OCI-LY7 (cell line): Measurements from ENCODE around the gene C5orf58. TPM values are rescaled to one million over a fixed set of nuclear protein-coding genes. Genes with fewer than 3 reads are reported as not detected.

Experiments used
- BruUV-seq: library from RNA; stranded (reverse); fragments of 400-500 nt; replicated peaks from 2 replicates; lab custom pipeline; 2021; lab: Mats Ljungman, UMichigan
- CTCF ChIA-PET: fragments of 300-600 bp; sonication (Branson Sonifier 250); formaldehyde crosslinking; loops from one replicate; lab custom pipeline; 2022; ENCODE audit warnings: antibody characterized with exemption; ENCODE audit not compliant: unreplicated experiment; lab: Charles Lee
- POLR2A ChIA-PET: fragments of 300-600 bp; sonication (Branson Sonifier 250); formaldehyde crosslinking; loops from one replicate; lab custom pipeline; 2022; ENCODE audit warnings: antibody characterized with exemption; lab: Charles Lee
- DNase-seq: peaks from one replicate; pipeline ENCODE4 v3.0.0-alpha.2; 2015; ENCODE audit warnings: low spot score
- H2AFZ ChIP-seq: fragments of 200-600 bp; sonication (generic), shearing (Covaris generic); 2 replicates; pipeline ENCODE4 v1.6.1; 2014; ENCODE audit warnings: mild to moderate bottlenecking, antibody characterized with exemption, low read length, moderate library complexity
- H3K27ac ChIP-seq: fragments of 200-600 bp; sonication (generic); 2 replicates; pipeline ENCODE4 v1.5.1; 2014; ENCODE audit warnings: mixed run types, low read depth, mild to moderate bottlenecking, moderate library complexity, low read length, inconsistent platforms; ENCODE audit not compliant: poor library complexity, severe bottlenecking
- H3K36me3 ChIP-seq: fragments of 200-600 bp; sonication (generic); 2 replicates; pipeline ENCODE4 v1.6.1; 2014; ENCODE audit warnings: mild to moderate bottlenecking, antibody characterized with exemption, low read length, moderate library complexity, mixed read lengths; ENCODE audit not compliant: insufficient read depth
- H3K4me1 ChIP-seq: fragments of 200-600 bp; sonication (generic); 2 replicates; pipeline ENCODE4 v1.5.1; 2014; ENCODE audit warnings: mild to moderate bottlenecking, low read length; ENCODE audit not compliant: insufficient read depth, poor library complexity, severe bottlenecking
- H3K4me2 ChIP-seq: fragments of 200-600 bp; sonication (generic); 2 replicates; pipeline ENCODE4 v1.6.1; 2014; ENCODE audit warnings: mild to moderate bottlenecking, low read length
- H3K4me3 ChIP-seq: fragments of 200-600 bp; sonication (generic); 2 replicates; pipeline ENCODE4 v1.5.1; 2014; ENCODE audit warnings: mild to moderate bottlenecking, low read depth, low read length; ENCODE audit not compliant: poor library complexity, severe bottlenecking
- H3K79me2 ChIP-seq: fragments of 200-600 bp; sonication (generic); 2 replicates; pipeline ENCODE4 v1.6.1; 2016; ENCODE audit warnings: low read depth, mild to moderate bottlenecking, low read length, moderate library complexity, mixed read lengths; ENCODE audit not compliant: insufficient read depth
- H3K9me2 ChIP-seq: fragments of 200-600 bp; sonication (generic); 2 replicates; pipeline ENCODE4 v1.6.1; 2016; ENCODE audit warnings: mild to moderate bottlenecking, low read length, mixed read lengths; ENCODE audit not compliant: insufficient read depth
- H3K9me3 ChIP-seq: fragments of 200-600 bp; sonication (generic); 2 replicates; pipeline ENCODE4 v1.6.1; 2014; ENCODE audit warnings: mild to moderate bottlenecking, mixed run types, low read length, mixed read lengths
- H4K20me1 ChIP-seq: fragments of 200-600 bp; sonication (generic); 2 replicates; pipeline ENCODE4 v1.6.1; 2014; ENCODE audit warnings: mild to moderate bottlenecking, antibody characterized with exemption, low read length, moderate library complexity, mixed read lengths; ENCODE audit not compliant: insufficient read depth
- CTCF ChIP-seq: fragments of 200-600 bp; sonication (generic); conservative IDR thresholded peaks from 2 replicates; pipeline ENCODE4 v1.5.1; 2014; ENCODE audit warnings: mild to moderate bottlenecking, antibody characterized with exemption, low read length, moderate library complexity, mixed read lengths
- EZH2phosphoT487 ChIP-seq: fragments of 200-600 bp; sonication (generic); IDR thresholded peaks from 2 replicates; pipeline ENCODE4 v1.6.1; 2018; ENCODE audit warnings: low read depth, borderline replicate concordance, mild to moderate bottlenecking, mixed run types, antibody characterized with exemption, low read length, moderate library complexity, mixed read lengths
- intact Hi-C: fragments of 100-400 bp; cut with micrococcal nuclease; formaldehyde crosslinking; loops from one replicate; pipeline ENCODE4 v1.10.0; 2022; ENCODE audit not compliant: unreplicated experiment
- total RNA-seq, 2 experiments: library from RNA; depleted of rRNA in 1 of 2; stranded (reverse); fragments of >200 nt in 1 of 2; shearing (Covaris generic) in 1 of 2; gene quantifications; 2 replicates each; pipeline ENCODE4 v1.2.3, GENCODE V29; 2014 to 2022

The C5orf58 gene
- total RNA-seq, 2 experiments from 2014 or later = not detected

DNA sequence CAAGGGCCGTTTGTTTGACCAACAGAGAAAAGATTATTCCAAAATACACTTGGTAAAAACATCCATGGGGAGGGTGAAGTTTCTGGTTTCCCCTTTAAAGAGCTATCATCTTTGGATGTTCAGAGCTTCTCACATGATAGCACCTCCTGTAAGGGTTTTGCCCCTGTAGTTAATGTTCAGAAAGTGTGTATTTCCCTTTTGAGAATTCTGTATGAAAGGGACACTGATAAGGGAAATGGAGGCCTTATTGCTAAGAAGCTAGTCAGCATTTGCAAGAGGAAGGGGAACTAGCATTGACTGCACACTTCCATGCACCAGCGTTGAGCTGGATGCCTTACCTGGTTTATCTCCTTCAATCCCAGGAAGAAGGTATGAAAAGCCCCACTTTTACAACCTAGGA is 31.5 kb upstream of the C5orf58 start:
- Histone ChIP-seq H3K9me2 (no peaks in the 10 kb centered on the region), H3K9me3 (no peaks in the 10 kb centered on the region), H2AFZ (no peak overlapping the region), H4K20me1 (no peaks in the 10 kb centered on the region), H3K4me1 (no peaks in the 10 kb centered on the region), H3K4me3 (no peak overlapping the region), H3K27ac (no peak overlapping the region), H3K79me2 (no peaks in the 10 kb centered on the region), H3K36me3 (no peaks in the 10 kb centered on the region), H3K4me2 (no peak overlapping the region)
- CTCF ChIA-PET = no interaction called here
- POLR2A ChIA-PET = interaction anchor here (0.5 kb wide), 1 partner anchor 87 kb away, joined by 8 read pairs; no protein-coding TSS in a partner anchor
- intact Hi-C loops = no loop called here
- no peak for TF ChIP-seq EZH2phosphoT487
- no peak for TF ChIP-seq CTCF
- no TSS peak for BruUV-seq
- DNase-seq = no peak

DNA sequence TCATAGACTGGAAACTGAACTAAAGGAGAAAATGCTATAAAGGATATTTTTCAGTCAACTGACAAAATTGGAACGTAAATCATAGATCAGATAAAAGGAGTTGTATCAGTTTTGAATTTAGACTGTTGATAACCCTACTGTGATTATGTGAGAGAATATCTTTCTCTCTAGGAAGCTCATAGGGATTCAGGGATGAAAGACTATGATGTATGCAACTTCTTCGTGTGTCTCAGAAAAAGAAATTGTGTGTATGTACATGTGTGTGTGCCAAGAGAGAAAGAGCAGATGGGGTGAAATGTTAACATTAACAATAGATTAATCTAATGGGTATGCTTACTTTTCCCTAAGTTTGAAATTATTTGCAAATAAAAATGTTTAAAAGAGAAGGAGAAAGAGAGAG is 30.7 kb upstream of the C5orf58 start:
- H3K9me3 ChIP-seq = no peaks in the 10 kb centered on the region
- H4K20me1 ChIP-seq = no peaks in the 10 kb centered on the region
- no peak overlapping the region for H3K27ac ChIP-seq
- ChIA-PET CTCF (no interaction called here), POLR2A (interaction anchor here (0.5 kb wide), 1 partner anchor 87 kb away, joined by 8 read pairs; no protein-coding TSS in a partner anchor)
- intact Hi-C loops = no loop called here
- no peaks in the 10 kb centered on the region for H3K4me1 ChIP-seq
- no peak overlapping the region for H2AFZ ChIP-seq
- no peaks in the 10 kb centered on the region for H3K79me2 ChIP-seq
- no TSS peak for BruUV-seq
- DNase-seq = no peak
- no peaks in the 10 kb centered on the region for H3K36me3 ChIP-seq
- TF ChIP-seq EZH2phosphoT487 (no peak), CTCF (no peak)
- H3K4me3 ChIP-seq = no peak overlapping the region
- H3K4me2 ChIP-seq = no peak overlapping the region
- no peaks in the 10 kb centered on the region for H3K9me2 ChIP-seq

DNA sequence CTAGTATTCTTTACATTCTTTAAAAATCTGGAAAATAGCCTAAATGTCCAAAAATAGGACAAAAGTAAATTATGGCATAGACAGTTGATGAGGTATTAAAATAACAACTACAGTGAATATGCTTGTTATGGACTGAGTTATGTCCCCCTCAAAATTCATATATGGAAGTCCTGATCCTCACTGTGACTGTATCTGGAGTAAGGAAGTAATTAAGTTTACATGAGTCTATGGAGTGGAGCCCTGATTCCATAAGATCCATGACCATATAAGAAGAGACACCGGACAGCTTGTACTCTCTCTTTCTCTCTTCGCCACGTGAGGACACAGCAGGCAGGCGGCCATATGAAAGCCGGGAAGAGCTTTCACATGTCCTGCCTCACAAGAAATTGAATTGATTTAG is 28.6 kb upstream of the C5orf58 start:
- no TSS peak for BruUV-seq
- Histone ChIP-seq H3K4me2 (no peak overlapping the region), H3K9me3 (no peaks in the 10 kb centered on the region), H3K79me2 (no peaks in the 10 kb centered on the region), H3K4me1 (no peaks in the 10 kb centered on the region), H4K20me1 (no peaks in the 10 kb centered on the region), H3K27ac (no peak overlapping the region), H3K4me3 (no peak overlapping the region), H2AFZ (no peak overlapping the region), H3K9me2 (no peaks in the 10 kb centered on the region), H3K36me3 (no peaks in the 10 kb centered on the region)
- POLR2A ChIA-PET = no interaction called here
- CTCF ChIA-PET = no interaction called here
- no peak for DNase-seq
- intact Hi-C loops = no loop called here
- TF ChIP-seq EZH2phosphoT487 (no peak), CTCF (no peak)
